Dermis blood vessel endothelial cell (primary cell): ENCODE measurements around the gene UQCC2. TPM values are rescaled to one million over a fixed set of nuclear protein-coding genes. Genes with fewer than 3 reads are reported as not detected.

Experiments used
- DNase-seq: peaks from one replicate; pipeline ENCODE4 v3.0.0; 2010
- total RNA-seq: library from RNA; depleted of rRNA; stranded (reverse); fragments of >200 nt; gene quantifications from 2 replicates; pipeline ENCODE4 v1.2.3, GENCODE V29; 2014

The UQCC2 gene
- total RNA-seq, 1 donor from 2014 or later = 12.3 TPM

- DNase-seq = no peak
These were observed 22.9 kb downstream of the UQCC2 start for GRCh38 chr6:33688451-33689147.

- DNase-seq = no peak
These were observed 23.5 kb downstream of the UQCC2 start for GRCh38 chr6:33688006-33688405.

- DNase-seq = no peak
These were observed 24.2 kb downstream of the UQCC2 start for GRCh38 chr6:33686981-33687975.

- no peak for DNase-seq
These were observed 25.1 kb downstream of the UQCC2 start for GRCh38 chr6:33686225-33686924.

GRCh38 chr6:33685411-33686224, 25.9 kb downstream of the UQCC2 start:
- no peak for DNase-seq

GRCh38 chr6:33684983-33685382, 26.5 kb downstream of the UQCC2 start:
- DNase-seq = no peak

- DNase-seq = no peak
These were observed 27.0 kb downstream of the UQCC2 start for GRCh38 chr6:33684428-33684896.

- DNase-seq = no peak
These were observed 27.7 kb downstream of the UQCC2 start for GRCh38 chr6:33683576-33684427.

- DNase-seq = no peak
These were observed 28.4 kb downstream of the UQCC2 start for GRCh38 chr6:33683051-33683571.

GRCh38 chr6:33682341-33682740, 29.2 kb downstream of the UQCC2 start:
- no peak for DNase-seq

GRCh38 chr6:33679761-33680160, 31.7 kb downstream of the UQCC2 start:
- no peak for DNase-seq

GRCh38 chr6:33678932-33679490, 32.5 kb downstream of the UQCC2 start:
- no peak for DNase-seq

- DNase-seq = no peak
These were observed 33.1 kb downstream of the UQCC2 start for GRCh38 chr6:33678233-33678931.

- DNase-seq = no peak
These were observed 33.8 kb downstream of the UQCC2 start for GRCh38 chr6:33677689-33678088.

- DNase-seq = no peak
These were observed 34.3 kb downstream of the UQCC2 start for GRCh38 chr6:33677143-33677660.

GRCh38 chr6:33676416-33677142, 34.9 kb downstream of the UQCC2 start:
- DNase-seq = no peak

GRCh38 chr6:33675968-33676367, 35.5 kb downstream of the UQCC2 start:
- no peak for DNase-seq

- no peak for DNase-seq
These were observed 37.6 kb downstream of the UQCC2 start for GRCh38 chr6:33673851-33674250.

- DNase-seq = peak; percentile 94
These were observed 38.7 kb downstream of the UQCC2 start for GRCh38 chr6:33672808-33673207.
